Right atrium auricular region (tissue), 2 donors: ENCODE results near the gene TBCD. TPM values are rescaled to one million over a fixed set of nuclear protein-coding genes. Genes with fewer than 3 reads are reported as not detected.

Source experiments
- DNase-seq: peaks from one replicate; pipeline ENCODE4 v3.0.0-alpha.2; 2019; ENCODE audit warnings: low spot score
- H3K27ac ChIP-seq, 2 donors: fragments of 200-600 bp; sonication (generic); 1 replicate in 1 of 2; 2 replicates in 1 of 2; pipeline ENCODE4 v1.5.1; 2016 to 2019
- H3K27me3 ChIP-seq, 2 donors: fragments of 200-600 bp; sonication (generic); one replicate each; pipeline versions ENCODE4 v1.5.1 to v1.6.0; 2017 to 2019
- H3K36me3 ChIP-seq: fragments of 200-600 bp; sonication (generic); one replicate; pipeline ENCODE4 v1.5.1; 2016
- H3K4me1 ChIP-seq, 2 donors: fragments of 200-600 bp; sonication (generic); one replicate each; pipeline versions ENCODE4 v1.5.1 to v1.6.0; 2017 to 2019
- H3K4me3 ChIP-seq, 2 donors: fragments of 200-600 bp; sonication (generic); 1 replicate in 1 of 2; 2 replicates in 1 of 2; pipeline ENCODE4 v1.5.1; 2017 to 2019; ENCODE audit warnings: mild to moderate bottlenecking in 1 of 2, moderate library complexity in 1 of 2
- H3K9me3 ChIP-seq, 2 donors: fragments of 200-600 bp; sonication (generic); one replicate each; pipeline ENCODE4 v1.5.1; 2019
- CTCF ChIP-seq, 2 donors: fragments of 200-600 bp; sonication (generic); IDR thresholded peaks; one replicate each; pipeline ENCODE4 v1.5.1; 2019; ENCODE audit warnings: antibody characterized with exemption in 2 of 2
- total RNA-seq, 2 donors: library from RNA; depleted of rRNA; stranded (reverse); fragments of >200 nt; gene quantifications; one replicate each; pipeline ENCODE4 v1.1.0, GENCODE V29; 2016

The TBCD gene
- total RNA-seq, 2 donors from 2014 or later = 19.4 to 29.6 TPM

GRCh38 chr17:82856361-82856760 lies 104.5 kb downstream of the TBCD start:
- H3K36me3 ChIP-seq = no peaks in the 10 kb centered on the region
- no peaks in the 10 kb centered on the region for H3K27me3 ChIP-seq
- no peak for TF ChIP-seq CTCF (IDR thresholded peaks at IDR 0.05)
- peaks cover 0 to 10% of the 10 kb centered on the region in 2 donors for H3K4me1 ChIP-seq
- H3K9me3 ChIP-seq = no peaks in the 10 kb centered on the region
- no peak overlapping the region for H3K27ac ChIP-seq
- H3K4me3 ChIP-seq = no peak overlapping the region
- no peak for DNase-seq

GRCh38 chr17:82858376-82859126 lies 106.7 kb downstream of the TBCD start:
- Histone ChIP-seq H3K27me3 (no peaks in the 10 kb centered on the region), H3K4me3 (no peak overlapping the region), H3K36me3 (no peaks in the 10 kb centered on the region), H3K9me3 (no peaks in the 10 kb centered on the region), H3K4me1 (peaks cover 0 to 14% of the 10 kb centered on the region in 2 donors), H3K27ac (no peak overlapping the region)
- no peak for TF ChIP-seq CTCF (IDR thresholded peaks at IDR 0.05)
- no peak for DNase-seq

- no peak overlapping the region for H3K4me3 ChIP-seq
- no peaks in the 10 kb centered on the region for H3K27me3 ChIP-seq
- H3K4me1 ChIP-seq = peaks cover 0 to 26% of the 10 kb centered on the region in 2 donors
- H3K27ac ChIP-seq = peak overlapping the region in 1 of 2 donors; percentile 40
- H3K36me3 ChIP-seq = no peaks in the 10 kb centered on the region
- no peaks in the 10 kb centered on the region for H3K9me3 ChIP-seq
- no peak for TF ChIP-seq CTCF (IDR thresholded peaks at IDR 0.05)
- DNase-seq = no peak
Observed at GRCh38 chr17:82859431-82860403, 107.9 kb downstream of the TBCD start.

GRCh38 chr17:82860606-82861392 lies 108.9 kb downstream of the TBCD start:
- no peak for DNase-seq

More at GRCh38 chr17:82860606-82861392, 108.9 kb downstream of the TBCD start:
- Histone ChIP-seq H3K36me3 (no peaks in the 10 kb centered on the region), H3K4me3 (no peak overlapping the region), H3K4me1 (peaks cover 0 to 37% of the 10 kb centered on the region in 2 donors), H3K27ac (no peak overlapping the region), H3K27me3 (no peaks in the 10 kb centered on the region), H3K9me3 (no peaks in the 10 kb centered on the region)
- TF ChIP-seq CTCF (IDR thresholded peaks at IDR 0.05) = no peak
